Lower leg skin (tissue), 4 donors: ENCODE data around the gene MX2. TPM values are rescaled to one million over a fixed set of nuclear protein-coding genes. Genes with fewer than 3 reads are reported as not detected.

Experiments
- DNase-seq, 2 donors: peaks; one replicate each; pipeline ENCODE4 v3.0.0-alpha.2; 2019; ENCODE audit warnings: low spot score in 2 of 2
- H3K4me3 ChIP-seq: fragments of 200-600 bp; sonication (generic); 2 replicates; pipeline ENCODE4 v1.5.1; 2017; ENCODE audit warnings: mild to moderate bottlenecking, low read depth; ENCODE audit not compliant: poor library complexity, severe bottlenecking
- POLR2A ChIP-seq, 2 donors: fragments of 450-650 bp; IDR thresholded peaks; one replicate each; pipeline ENCODE4 v1.6.1; 2016 to 2017; ENCODE audit warnings: antibody characterized with exemption in 2 of 2, mild to moderate bottlenecking in 1 of 2, moderate library complexity in 1 of 2
- WGBS, 2 donors: methylation state at CpG; one replicate each; pipeline ENCODE4 v1.1.5; 2018; 5-methylcytosine and 5-hydroxymethylcytosine counted together
- intact Hi-C: fragments of 100-400 bp; cut with DNase I; formaldehyde crosslinking; loops from one replicate; pipeline ENCODE4 v1.15.0; 2023; ENCODE audit warnings: low total_unique reads
- total RNA-seq, 4 donors: library from RNA; depleted of rRNA; stranded (reverse); fragments of >200 nt; gene quantifications; one replicate each; pipeline ENCODE4 v1.1.0, GENCODE V29; 2016
- TF ChIP-seq, protein P1 (sequence below), 3 donors: fragments of 450-650 bp; IDR thresholded peaks; one replicate each; pipeline ENCODE4 v1.5.1; 2016; ENCODE audit warnings: antibody characterized with exemption in 3 of 3, mild to moderate bottlenecking in 3 of 3, moderate library complexity in 2 of 3

MX2 gene
- total RNA-seq, 4 donors from 2014 or later = 1.9 to 10.3 (median 6.0) TPM

DNA sequence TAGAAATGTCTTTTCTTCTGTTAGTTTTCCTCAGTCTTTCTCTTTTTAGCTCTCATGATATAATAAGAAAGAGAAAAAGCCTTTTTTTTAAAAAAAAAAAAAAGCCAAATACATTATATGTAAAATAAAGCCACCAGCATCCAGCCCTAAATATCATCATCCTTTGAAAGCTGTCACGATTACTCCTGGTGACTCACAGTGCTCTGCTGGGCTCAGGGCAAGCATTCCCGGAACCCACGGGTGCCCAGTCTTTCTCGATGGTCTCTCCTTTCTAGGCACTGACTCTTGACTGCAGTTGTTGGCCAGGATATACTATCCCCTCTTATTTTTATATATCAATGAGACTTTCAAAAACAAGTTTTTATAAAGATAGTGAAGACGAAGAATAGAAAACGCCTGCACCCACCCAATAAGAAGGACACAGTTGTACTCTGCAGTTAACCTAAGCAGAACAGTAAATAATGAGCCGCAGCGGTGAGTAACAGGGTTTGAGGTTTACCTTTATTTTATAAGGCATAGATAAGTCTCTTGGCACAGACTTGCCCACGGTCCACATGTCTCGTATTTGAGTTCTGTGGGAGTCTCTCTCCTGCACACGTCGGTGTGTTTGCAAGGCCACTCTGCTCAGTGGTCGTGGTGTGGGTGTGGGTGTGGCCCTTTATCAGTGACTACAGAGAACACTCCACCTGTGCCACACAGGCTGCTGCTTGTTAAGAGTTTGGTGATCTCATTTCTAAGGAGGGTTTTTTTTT is 15.7 kb upstream of the MX2 start:
- DNase-seq = peak in 1 of 2 donors; percentile 42
- intact Hi-C loops = no loop called here
- TF ChIP-seq POLR2A (IDR thresholded peaks at IDR 0.05) = no peak
- TF ChIP-seq, protein P1, sequence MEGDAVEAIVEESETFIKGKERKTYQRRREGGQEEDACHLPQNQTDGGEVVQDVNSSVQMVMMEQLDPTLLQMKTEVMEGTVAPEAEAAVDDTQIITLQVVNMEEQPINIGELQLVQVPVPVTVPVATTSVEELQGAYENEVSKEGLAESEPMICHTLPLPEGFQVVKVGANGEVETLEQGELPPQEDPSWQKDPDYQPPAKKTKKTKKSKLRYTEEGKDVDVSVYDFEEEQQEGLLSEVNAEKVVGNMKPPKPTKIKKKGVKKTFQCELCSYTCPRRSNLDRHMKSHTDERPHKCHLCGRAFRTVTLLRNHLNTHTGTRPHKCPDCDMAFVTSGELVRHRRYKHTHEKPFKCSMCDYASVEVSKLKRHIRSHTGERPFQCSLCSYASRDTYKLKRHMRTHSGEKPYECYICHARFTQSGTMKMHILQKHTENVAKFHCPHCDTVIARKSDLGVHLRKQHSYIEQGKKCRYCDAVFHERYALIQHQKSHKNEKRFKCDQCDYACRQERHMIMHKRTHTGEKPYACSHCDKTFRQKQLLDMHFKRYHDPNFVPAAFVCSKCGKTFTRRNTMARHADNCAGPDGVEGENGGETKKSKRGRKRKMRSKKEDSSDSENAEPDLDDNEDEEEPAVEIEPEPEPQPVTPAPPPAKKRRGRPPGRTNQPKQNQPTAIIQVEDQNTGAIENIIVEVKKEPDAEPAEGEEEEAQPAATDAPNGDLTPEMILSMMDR (IDR thresholded peaks at IDR 0.05) = no peak
- 77% methylated on average over 13 of the region's 13 CpGs for WGBS, 2 donors
- H3K4me3 ChIP-seq = no peak overlapping the region

DNA sequence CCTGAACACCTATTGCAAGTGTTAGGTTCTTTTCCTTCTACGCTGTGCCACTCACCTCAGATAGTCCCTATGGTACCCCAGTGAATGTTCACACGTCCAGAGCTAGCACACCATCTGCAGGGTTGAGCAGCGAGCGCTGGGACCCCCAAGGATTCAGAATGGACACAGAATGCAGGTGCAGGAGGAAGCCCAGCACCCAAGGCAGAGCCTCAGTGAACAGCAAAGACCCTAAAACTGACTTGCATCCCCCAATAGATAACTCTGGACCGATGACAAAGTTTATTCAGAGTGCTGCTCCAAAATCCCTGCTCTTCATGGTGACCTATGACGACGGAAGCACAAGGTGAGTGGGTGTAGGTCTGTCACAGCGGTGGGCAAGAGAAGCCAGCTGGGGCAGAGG is 15.1 kb upstream of the MX2 start:
- intact Hi-C loops = no loop called here
- peak in 1 of 2 donors; percentile 73 for DNase-seq
- TF ChIP-seq, protein P1 (IDR thresholded peaks at IDR 0.05) = no peak
- TF ChIP-seq POLR2A (IDR thresholded peaks at IDR 0.05) = no peak
- 93 to 95% methylated on average over 8 of the region's 8 CpGs for WGBS, 2 donors
- no peak overlapping the region for H3K4me3 ChIP-seq

DNA sequence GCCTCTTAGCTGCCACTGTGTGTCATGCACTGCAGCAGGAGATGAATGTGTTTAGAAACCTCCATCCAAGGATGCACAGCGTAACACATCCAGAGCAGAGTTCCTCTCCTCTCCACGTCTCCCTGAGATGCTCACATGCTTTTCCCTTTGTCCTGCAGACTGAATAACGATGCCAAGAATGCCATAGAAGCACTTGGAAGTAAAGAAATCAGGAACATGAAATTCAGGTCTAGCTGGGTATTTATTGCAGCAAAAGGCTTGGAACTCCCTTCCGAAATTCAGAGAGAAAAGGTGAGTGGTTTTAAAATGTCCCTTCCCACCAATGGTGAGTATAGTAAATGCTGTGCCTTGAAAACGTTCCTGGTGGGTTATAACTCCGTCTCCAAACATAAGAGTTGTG is 13.4 kb upstream of the MX2 start:
- DNase-seq = no peak
- TF ChIP-seq POLR2A (IDR thresholded peaks at IDR 0.05) = no peak
- TF ChIP-seq, protein P1 (IDR thresholded peaks at IDR 0.05) = no peak
- no peak overlapping the region for H3K4me3 ChIP-seq
- WGBS, 2 donors = 62 to 71% methylated on average over 6 of the region's 6 CpGs
- intact Hi-C loops = no loop called here

DNA sequence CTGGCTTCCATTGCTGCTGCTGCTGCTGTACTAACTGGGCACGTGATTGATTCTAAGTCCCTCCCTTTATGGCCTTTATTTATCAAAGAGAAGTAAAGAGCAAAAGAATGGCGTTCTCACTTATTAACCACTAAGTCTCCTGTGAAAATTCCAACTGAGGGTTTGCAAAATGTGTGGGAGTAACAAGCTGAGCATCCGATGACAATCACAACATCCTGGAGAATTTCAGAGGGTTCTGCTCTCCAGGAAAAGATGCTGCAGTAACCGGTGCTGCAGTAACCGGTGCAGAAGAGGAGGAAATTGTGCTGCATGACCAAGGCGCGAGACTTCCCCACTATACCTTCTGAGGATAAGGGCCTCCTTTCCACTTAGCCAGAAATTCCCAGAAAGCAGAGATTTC is 12.7 kb upstream of the MX2 start:
- 78 to 82% methylated on average over 7 of the region's 7 CpGs for WGBS, 2 donors
- DNase-seq = no peak
- no peak overlapping the region for H3K4me3 ChIP-seq
- TF ChIP-seq, protein P1 (IDR thresholded peaks at IDR 0.05) = no peak
- no peak for TF ChIP-seq POLR2A (IDR thresholded peaks at IDR 0.05)
- intact Hi-C loops = no loop called here

DNA sequence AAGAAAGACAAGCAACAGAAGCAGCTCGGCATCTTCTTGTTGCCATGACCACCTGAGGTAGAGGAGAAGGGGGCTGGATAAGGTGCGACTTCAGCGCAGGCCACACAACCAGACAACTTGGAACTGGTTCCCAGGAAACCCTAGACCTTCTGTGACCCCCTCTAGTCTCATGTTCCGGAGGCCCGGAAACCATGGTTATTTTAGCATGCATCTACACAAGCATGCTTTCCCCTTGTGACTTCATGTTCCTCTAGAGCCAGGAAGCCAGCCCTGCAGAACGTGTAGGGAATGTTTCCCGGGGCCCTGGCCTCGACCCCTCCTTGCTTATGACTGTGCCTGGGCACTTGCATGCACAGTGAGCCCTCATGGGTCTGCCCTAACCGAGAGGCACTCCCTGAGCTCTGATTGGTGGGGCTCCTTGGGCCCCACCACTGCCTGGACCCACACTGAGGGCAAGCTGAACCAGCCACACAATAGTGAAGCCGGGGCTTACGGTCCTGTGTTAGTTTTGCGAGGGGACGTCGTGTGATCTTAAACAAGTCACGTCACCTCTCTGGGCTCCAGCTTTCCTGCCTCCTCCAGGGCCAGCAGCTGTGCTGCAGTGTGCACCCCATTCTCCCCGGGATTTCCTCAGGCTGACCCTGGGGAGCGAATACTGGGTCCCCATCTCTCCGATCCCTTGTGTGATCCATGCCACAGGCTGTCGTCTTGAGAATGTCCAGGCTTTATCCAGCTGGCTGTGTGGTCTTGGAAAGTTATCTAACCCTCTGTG is 12.0 kb upstream of the MX2 start:
- H3K4me3 ChIP-seq = no peak overlapping the region
- WGBS, 2 donors = 87 to 91% methylated on average over 19 of the region's 19 CpGs
- DNase-seq = peak in 1 of 2 donors; percentile 64
- intact Hi-C loops = no loop called here
- TF ChIP-seq, protein P1 (IDR thresholded peaks at IDR 0.05) = no peak
- TF ChIP-seq POLR2A (IDR thresholded peaks at IDR 0.05) = no peak
